HG03064 (cell line): ENCODE measurements around the gene PDZK1IP1.
"Not testable (repeated sequence)": the region's sequence is repeated elsewhere in the genome, so short reads cannot be mapped to it uniquely, and the experiment has no call there.

Experiments used
- ATAC-seq: cut with Tn5 transposase; IDR thresholded peaks from one replicate; pipeline ENCODE4 v1.9.1; 2021; ENCODE audit warnings: low read depth; ENCODE audit not compliant: unreplicated experiment

Gene PDZK1IP1

DNA sequence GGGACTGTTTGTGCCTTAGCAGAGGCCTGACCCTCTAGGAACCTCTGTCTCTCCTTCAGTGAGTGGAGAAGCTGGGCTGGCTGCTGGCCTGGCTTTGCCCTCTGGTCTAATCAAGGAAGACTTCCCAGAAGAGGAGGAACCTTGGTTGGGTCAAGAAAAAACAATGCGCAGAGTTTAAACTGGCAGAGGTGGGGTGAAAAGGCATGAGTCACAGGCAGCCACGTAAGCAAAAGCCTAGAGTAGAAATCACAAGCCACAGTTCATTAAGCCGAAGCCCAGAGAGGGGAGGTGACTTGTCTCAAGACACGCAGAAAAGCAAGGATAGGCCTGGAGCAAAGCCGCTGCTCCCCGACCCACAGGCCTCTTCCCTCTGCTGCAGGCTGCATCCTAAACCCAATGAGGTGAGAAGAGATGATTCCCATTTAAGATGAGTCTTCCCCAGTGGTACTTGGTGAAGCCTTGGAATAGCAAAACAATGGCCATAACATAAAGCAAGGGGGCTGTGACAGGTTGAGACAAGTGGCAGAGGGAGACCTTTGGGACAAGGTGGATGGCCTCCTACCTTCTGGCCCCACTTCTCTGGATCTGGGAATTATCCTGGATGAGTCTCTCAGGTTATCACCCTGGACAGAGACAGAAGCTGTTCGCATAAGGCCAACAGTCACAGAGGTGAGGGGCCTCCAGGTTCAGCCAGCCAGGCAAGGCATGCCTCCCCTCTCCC is 7.7 kb downstream of the PDZK1IP1 start:
- no peak for ATAC-seq

DNA sequence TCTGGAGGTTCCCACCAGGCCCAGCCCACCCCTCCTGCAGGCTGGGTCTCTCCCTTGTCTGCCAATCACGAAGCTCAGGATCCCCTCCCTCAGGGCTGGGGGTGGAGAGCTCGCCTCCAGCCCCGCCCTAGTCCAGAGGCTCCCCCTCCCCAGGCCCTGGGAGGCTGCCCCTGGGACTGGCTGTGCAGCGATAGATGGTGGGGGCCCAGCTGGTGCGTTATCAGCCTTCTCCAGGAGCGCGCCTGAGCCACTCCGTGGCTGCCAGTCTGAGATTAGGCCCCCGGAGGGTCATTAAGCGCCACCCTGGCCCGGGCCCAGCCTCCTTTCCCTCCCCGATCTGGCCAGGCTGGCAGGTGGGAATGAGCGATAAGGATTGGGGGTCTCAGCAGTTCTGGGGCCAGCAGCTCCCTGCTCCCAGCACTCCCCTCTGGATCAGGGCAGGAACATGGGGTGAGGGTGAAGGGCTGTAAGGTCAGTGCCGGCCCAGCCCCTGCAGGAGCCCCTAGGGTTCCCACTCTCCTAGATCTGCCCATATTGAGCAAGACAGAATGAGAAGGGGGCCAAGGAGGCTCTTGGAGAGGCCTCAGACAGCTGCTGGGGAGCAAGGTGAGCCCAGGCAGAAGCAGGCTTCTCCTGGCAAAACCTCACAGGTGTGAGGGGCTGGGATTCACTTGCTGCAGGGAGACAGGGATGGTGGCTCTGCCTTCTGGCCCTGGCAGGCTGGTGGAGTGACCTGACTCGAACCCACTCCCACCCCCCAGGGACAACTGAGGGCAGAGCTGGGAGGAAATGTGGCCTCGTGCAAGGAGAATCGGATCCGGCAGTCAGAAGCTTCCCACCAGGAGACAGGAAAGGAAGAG is 8.5 kb downstream of the PDZK1IP1 start:
- no peak for ATAC-seq

DNA sequence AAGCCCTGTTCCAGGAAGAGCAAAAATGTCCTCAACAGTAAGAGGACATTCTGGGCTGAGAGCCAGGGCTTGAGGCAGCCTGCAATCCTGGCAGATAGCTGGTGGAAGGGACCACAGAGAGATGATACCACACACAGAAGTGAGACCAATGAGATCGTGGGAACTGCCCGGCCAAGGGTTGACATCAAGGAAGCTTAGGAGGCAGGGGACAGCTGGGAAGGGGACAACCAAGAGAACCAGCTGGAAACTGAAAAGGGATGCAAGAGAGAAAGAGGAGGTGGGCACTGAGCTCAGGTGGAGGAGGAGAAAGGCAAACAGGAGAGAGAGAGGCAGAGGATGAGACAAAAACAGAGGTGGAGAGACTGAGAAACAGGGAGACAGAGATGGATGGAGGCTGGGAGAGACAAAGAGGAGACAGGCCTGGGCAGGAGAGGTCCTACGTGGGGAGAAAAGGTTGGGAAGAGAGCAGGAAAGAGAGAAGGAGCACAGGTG is 9.2 kb downstream of the PDZK1IP1 start:
- ATAC-seq = no peak

DNA sequence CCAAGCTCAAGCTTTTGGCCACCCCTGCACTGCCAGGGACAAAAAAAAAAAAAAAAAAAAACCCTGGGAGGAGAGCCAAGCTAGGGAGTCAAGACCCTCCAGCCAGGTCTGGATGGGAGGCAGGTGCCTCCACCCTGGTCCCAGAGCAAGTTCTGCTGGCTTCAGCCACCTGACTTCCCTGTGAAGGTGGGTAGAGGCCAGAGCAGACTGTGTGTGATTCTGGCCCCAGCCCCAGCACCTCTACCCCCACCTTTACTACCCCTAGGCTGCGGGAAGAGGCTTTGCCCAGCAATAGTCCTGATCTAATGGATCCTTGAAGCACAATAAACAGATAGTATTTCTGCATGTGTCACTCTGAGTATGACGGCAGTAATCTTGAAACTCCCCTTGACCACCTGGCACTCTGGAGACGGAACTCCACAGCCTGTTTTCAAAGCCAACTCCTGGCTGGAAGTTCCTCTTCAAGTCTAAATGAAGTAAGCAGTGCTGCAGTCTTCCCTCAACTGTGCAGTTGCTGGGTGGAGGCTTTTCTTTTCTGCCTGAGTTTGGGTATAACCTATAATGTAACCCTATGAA is 9.8 kb downstream of the PDZK1IP1 start:
- ATAC-seq = no peak

DNA sequence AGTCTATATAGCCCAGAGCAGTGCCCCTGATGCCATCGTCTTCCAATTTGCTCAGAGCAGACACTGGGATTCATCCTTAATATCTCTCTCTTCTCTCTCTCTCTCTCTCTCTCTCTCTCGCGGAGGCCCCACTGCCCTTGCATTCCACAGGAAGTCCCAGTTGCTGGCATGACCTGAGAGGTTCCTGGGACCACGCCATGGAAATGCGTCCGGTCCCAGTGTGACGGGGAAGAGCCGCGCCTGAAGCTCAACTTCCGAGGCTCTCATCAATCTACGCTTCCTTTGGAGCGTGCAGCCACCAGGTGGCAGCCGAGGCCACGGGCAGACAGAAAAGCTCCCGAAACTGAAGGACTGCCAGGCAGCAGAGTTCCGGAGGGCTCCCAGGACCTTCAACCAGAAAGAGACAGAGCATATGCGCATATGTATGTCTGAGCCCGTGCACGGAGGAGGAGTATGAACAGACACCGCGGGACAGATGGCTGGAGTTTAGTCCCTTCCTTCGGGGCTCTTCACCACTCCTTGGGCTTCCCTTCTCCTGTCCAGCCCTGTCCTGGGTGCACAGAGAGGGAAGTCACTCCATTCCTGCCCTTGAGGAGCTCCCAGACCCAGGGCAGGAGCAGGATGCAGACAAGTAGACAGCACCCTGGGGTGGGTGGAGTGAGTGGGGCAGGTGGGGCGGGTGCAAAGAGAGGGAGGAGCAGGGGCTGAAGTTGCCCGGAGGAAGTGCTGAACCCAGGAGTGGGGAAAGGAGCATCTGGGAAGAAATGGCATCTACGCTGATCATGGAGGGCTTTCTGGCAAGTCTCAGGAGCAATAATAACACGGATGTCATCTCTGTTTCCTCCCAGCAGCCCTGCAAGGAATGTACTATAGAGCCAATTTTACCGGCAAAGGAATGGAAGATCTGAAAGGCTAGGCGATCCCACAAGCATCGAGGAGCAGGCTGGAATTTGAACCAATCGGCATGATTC is 10.5 kb downstream of the PDZK1IP1 start:
- ATAC-seq = peak; percentile 88

DNA sequence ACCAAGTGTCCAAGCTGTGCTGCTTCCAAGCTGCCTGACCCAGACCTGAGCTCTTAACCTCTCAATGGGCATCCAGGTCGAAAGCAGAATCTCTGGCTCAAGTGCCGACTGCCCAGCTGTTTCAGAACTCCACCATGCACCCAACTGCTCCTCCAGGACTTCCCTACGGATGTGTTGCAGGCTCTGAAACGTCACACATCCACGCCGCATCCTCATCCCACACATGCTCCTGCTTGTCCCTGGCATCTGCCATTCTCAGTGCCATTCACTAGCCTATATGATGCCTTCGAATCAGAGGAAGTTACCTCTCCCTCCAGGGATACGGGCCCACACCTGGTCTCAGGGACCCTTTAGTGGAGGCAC is 11.2 kb downstream of the PDZK1IP1 start:
- ATAC-seq = no peak

DNA sequence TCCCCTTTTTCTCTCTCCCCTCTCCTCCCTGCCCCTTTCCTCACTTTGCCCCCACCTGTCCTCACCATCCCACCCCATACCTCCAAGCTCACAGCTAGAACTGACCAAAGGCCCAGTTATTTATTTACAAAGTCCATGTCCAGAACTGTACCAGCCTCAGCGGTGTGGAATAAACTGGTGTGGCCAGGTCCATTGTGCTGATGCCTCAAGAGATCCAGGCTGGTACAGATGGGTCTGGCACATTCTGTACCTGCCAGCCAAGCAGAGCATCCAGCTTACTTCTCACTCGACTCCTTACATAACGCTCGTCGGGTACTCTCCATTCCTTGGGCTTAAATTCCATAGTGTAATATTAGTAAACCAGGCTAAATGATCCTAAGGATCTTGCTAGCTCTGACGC is 11.8 kb downstream of the PDZK1IP1 start:
- no peak for ATAC-seq

DNA sequence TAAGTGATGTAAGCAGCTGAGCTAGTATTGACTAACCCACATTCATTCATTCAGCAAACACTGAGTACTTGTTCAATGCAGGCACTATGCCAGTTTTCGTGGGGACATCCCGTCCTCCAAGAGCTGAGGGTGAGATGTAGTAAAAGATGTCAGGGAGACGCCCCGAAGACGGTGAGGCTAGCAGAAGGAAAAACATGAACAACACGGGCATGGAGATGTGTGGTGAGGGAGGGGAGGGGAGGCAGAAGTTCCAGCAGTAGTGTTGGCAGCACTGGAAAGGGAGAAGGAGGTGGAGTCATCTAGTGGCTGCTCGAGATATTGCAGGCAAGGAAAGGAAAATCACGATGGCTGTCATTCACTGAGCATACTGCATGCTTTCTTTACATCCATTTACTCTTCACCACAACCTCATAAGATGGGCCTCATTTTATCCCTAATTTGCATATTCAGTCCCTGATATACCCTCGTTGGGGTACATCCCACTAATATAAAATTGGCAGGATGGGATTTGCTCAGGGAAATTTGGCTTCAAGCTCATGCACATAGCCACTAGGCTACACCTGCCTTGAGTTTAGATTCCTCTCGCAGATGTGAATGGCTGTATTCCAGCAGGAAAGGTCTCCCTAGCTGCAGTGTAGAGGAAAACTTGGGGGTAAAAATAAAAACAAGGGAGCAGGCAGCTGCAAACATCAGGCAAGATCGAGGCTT is 14.5 kb downstream of the PDZK1IP1 start:
- no peak for ATAC-seq

DNA sequence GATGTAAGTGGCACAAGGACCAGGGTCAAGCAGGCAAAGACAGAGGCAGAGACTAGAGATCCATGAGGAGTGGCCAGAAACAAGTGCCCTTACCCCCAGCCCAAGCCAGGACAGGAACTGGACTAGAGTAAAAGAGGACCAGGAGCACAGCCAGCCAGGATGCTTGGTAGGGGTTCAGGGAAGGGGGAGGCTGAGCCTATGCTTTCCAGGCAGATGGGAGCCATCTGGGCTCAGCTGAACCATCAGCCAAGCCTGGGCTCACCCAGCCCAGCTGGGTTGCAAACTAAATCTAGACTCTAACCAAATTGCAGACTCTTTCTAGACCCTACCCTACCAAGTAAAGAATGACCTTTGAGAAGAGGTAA is 15.2 kb downstream of the PDZK1IP1 start:
- ATAC-seq = no peak

DNA sequence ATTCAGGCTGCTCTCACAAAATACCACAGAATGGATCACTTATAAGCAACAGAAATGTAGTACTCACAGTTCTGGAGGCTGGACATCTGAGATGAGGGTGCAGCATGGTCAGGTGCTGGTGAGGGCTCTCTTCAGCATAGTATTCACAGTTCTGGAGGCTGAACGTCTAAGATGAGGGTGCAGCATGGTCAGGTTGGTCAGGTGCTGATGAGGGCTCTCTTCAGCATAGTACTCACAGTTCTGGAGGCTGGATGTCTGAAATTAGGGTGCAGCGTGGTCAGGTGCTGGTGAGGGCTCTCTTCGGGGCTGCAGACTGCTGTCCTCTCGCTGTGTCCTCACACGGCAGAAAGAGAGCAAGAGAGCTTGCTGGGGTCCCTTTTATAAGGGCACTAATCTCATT is 17.1 kb downstream of the PDZK1IP1 start:
- ATAC-seq = no peak

DNA sequence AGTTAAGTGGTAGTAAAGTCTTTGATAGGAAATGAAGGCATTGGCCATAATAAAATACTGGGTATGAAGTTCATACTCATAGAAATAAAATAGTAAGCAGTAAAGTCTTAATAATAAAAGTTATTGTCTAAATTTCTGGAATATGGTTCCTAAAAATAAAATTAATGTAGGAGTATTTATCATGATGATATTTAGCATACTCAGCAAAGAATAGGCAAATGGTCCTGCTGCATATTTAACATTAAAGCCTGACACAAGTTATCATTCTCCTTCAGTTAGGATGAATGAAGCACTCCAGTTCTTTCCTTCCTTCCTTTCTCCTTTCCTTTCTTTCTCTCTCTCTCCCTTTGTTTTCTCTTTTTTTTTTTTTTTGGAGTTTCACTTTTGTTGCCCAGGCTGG is 25.3 kb downstream of the PDZK1IP1 start:
- no peak for ATAC-seq

DNA sequence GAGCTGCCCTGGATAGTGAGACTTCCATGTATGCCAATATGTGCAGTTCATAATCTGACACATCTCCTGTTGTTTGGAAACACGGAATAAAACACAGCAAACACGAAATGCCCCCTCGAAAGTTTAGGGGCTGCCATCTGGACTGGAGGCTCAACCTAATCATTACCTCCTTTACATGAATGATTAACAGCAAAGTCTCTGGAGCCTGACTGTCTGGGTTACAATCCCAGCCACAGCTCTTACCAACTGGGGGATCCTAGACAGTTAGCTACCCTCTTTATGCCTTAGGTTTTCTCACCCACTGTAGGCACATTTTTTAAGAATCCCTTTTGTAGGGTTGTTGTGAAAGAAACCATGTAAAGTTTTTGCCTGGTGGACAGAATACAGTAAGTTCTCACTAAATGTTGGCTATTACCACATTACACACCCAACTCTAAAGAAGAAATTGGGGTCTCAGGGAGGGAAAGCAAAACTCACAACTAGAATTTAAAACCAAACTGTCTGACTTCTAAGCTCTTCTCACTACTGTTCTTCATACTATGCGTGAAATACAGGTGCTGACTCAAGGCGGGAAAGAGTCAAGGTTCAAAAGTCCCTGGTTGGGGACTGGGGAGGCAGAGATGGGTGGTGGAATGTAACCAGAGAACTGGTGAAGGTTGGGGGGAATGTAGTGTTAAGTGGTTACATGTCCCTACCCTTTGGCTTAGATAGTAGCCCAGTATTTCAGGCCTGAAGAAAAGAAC is 28.4 kb downstream of the PDZK1IP1 start:
- ATAC-seq = no peak

DNA sequence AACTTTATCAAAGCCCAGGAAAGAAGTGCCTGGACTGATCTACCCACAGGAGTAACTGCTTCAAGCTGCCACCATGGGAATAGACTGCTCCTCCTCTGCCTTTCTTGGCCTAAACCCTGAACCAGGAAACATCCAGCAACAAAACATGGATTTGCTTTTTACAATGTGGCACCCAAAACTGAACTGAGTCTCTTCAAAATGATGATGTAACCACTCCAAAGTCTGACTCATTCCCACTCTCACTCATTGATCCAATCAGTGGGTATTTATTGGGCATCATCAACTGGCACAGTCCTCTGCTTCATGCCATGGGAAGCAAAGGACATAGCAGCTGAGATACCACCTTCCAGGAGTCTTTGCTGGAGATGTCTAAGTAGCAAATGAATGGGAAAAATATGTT is 29.1 kb downstream of the PDZK1IP1 start:
- ATAC-seq = no peak

DNA sequence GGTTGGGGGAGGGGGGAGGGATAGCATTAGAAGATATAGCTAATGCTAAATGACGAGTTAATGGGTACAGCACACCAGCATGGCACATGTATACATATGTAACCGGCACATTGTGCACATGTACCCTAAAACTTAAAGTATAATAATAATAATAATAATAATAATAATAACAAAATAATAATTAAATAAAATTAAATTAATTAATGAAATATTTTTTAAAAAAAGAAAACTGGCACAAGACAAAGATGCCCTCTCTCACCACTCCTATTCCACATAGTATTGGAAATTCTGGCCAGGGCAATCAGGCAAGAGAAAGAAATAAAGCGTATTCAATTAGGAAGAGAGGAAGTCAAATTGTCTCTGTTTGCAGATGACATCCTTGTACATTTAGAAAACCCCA is 31.9 kb downstream of the PDZK1IP1 start:
- not testable (repeated sequence) for ATAC-seq

DNA sequence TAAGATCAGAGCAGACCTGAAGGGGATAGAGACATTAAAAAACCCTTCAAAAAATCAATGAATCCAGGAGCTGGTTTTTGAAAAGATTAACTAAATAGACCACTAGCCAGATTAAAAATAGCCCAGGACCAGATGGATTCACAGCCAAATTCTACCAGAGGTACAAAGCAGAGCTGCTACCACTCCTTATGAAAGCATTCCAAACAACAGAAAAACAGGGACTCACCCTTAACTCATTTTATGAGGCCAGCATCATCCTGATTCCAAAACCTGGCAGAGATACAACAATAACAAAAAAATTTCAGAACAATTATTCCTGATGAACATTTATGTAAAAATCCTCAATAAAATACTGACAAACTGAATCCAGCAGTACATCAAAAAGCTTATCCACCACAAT is 33.4 kb downstream of the PDZK1IP1 start:
- ATAC-seq = not testable (repeated sequence)

DNA sequence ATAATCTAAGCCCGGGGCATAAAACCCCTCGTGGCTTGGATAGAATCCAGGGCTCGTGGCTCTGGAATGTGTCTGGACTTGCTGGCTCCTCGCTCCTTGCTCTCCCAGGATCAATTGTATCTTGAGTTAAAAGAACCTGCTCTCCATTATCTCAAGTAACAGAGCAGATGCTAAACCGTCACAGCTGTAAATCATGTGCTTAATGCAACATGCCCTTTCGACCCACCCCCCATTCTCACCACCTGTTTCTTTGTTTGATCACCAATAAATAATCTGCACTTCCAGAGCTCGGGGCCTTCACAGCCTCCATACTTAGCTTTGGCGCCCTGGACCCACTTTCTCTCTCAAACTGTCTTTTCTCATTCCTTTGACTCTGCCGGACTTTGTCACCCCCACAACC is 40.7 kb downstream of the PDZK1IP1 start:
- not testable (repeated sequence) for ATAC-seq

DNA sequence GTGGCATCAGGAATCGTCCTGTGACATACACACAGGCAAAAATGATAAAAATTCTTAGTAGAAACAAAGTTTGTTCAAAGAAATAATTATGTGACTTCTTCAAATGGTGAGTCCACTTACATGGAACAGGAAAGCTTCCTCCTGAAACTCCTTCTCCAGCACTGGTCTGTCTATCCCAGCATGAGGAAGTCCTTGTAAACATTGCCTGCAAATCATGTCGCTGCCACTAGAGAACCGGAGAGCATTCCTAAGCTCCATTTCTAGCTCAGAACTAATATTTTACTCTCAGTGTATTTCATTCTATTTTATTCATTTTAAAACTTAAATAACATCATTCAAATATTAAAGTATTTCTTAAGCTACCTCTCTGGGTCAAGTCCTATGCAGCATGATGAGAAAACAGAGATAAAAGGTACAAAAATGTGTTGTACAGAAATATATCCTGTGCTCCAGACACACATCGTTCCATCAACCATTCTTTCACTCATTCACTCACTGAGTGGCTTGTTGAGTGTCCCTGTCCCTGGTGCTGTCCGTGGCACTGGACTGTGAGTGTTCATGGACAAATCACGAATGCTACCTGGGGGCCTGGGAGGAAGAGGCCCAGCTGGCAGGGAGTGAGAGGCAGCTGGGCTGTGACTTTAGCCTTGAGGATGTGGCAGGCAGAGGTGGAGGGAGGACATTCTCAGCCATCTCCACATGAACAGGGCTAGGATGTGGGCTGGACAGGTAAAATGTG is 42.6 kb downstream of the PDZK1IP1 start:
- ATAC-seq = no peak

DNA sequence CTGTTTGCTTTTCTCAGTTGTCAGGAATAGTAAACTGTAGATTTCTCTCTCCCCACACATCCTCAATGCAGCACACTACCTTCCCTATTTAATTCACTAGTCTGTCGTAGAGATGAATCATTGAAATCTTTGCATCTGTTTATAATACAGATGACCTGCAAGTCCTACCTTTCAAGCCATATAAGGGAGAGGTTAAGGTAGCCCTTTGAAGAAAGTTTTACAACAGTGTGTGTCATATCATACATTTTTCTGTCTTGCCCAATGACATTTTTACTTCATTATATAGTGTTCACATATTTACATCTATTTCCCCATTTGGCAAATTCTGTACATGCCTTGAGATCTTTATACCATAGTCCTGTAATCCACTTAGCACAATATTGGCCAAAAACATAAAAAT is 43.3 kb downstream of the PDZK1IP1 start:
- not testable (repeated sequence) for ATAC-seq
